SK-N-SH (cell line): ENCODE measurements around the gene GALT.

Experiments used
- CTCF ChIP-seq: fragments of 200-600 bp; sonication (generic); IDR thresholded peaks from 2 replicates; pipeline ENCODE4 v1.6.1; 2017; ENCODE audit warnings: antibody characterized with exemption, mild to moderate bottlenecking, moderate library complexity
- FOXJ3 ChIP-seq: sonication (generic); formaldehyde crosslinking; IDR thresholded peaks from 2 replicates; pipeline ENCODE4 v1.5.1; 2020; ENCODE audit warnings: mild to moderate bottlenecking, missing genetic modification reagents
- FOXM1 ChIP-seq: IDR thresholded peaks from 2 replicates; pipeline ENCODE4 v1.4.0; 2012; ENCODE audit warnings: low read depth, mild to moderate bottlenecking
- MEF2A ChIP-seq: IDR thresholded peaks from 2 replicates; pipeline ENCODE4 v1.4.0; 2012; ENCODE audit warnings: low read depth, borderline replicate concordance
- MXI1 ChIP-seq: IDR thresholded peaks from 2 replicates; pipeline ENCODE4 v1.6.1; 2012; ENCODE audit warnings: mild to moderate bottlenecking, low read depth, low read length, improper control_type of control experiment
- POLR2AphosphoS5 ChIP-seq: IDR thresholded peaks from 2 replicates; pipeline ENCODE4 v1.6.1; 2012; ENCODE audit warnings: low read depth, low read length
- TAF1 ChIP-seq: IDR thresholded peaks from 2 replicates; pipeline ENCODE4 v1.6.1; 2012; ENCODE audit warnings: low read depth, mild to moderate bottlenecking, low read length, moderate library complexity, borderline replicate concordance
- TF ChIP-seq, protein P1 (sequence below): IDR thresholded peaks from 2 replicates; pipeline ENCODE4 v1.4.0; 2012; ENCODE audit warnings: low read depth
- TF ChIP-seq, protein P2 (sequence below): IDR thresholded peaks from 2 replicates; pipeline ENCODE4 v1.6.1; 2012; ENCODE audit warnings: mild to moderate bottlenecking, low read depth, low read length, moderate library complexity
- TF ChIP-seq, protein P3 (sequence below): IDR thresholded peaks from 2 replicates; pipeline ENCODE4; 2012

- TF ChIP-seq TAF1 (no peak), MEF2A (no peak), CTCF (no peak), POLR2AphosphoS5 (no peak), FOXJ3 (CRISPR knock-in tag) (peak; percentile 66; the same call in 1 of the 2 replicates), FOXM1 (no peak), MXI1 (peak; percentile 85)
- TF ChIP-seq, protein P1, sequence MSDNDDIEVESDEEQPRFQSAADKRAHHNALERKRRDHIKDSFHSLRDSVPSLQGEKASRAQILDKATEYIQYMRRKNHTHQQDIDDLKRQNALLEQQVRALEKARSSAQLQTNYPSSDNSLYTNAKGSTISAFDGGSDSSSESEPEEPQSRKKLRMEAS = no peak
- TF ChIP-seq, protein P2, sequence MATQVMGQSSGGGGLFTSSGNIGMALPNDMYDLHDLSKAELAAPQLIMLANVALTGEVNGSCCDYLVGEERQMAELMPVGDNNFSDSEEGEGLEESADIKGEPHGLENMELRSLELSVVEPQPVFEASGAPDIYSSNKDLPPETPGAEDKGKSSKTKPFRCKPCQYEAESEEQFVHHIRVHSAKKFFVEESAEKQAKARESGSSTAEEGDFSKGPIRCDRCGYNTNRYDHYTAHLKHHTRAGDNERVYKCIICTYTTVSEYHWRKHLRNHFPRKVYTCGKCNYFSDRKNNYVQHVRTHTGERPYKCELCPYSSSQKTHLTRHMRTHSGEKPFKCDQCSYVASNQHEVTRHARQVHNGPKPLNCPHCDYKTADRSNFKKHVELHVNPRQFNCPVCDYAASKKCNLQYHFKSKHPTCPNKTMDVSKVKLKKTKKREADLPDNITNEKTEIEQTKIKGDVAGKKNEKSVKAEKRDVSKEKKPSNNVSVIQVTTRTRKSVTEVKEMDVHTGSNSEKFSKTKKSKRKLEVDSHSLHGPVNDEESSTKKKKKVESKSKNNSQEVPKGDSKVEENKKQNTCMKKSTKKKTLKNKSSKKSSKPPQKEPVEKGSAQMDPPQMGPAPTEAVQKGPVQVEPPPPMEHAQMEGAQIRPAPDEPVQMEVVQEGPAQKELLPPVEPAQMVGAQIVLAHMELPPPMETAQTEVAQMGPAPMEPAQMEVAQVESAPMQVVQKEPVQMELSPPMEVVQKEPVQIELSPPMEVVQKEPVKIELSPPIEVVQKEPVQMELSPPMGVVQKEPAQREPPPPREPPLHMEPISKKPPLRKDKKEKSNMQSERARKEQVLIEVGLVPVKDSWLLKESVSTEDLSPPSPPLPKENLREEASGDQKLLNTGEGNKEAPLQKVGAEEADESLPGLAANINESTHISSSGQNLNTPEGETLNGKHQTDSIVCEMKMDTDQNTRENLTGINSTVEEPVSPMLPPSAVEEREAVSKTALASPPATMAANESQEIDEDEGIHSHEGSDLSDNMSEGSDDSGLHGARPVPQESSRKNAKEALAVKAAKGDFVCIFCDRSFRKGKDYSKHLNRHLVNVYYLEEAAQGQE = no peak
- TF ChIP-seq, protein P3, sequence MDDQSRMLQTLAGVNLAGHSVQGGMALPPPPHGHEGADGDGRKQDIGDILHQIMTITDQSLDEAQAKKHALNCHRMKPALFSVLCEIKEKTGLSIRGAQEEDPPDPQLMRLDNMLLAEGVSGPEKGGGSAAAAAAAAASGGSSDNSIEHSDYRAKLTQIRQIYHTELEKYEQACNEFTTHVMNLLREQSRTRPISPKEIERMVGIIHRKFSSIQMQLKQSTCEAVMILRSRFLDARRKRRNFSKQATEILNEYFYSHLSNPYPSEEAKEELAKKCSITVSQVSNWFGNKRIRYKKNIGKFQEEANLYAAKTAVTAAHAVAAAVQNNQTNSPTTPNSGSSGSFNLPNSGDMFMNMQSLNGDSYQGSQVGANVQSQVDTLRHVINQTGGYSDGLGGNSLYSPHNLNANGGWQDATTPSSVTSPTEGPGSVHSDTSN = no peak
These were observed 4.3 kb downstream of the GALT start for GRCh38 chr9:34650816-34651215.
